Measurements from ENCODE around the gene CYB5R3.

CYB5R3 gene

DNA sequence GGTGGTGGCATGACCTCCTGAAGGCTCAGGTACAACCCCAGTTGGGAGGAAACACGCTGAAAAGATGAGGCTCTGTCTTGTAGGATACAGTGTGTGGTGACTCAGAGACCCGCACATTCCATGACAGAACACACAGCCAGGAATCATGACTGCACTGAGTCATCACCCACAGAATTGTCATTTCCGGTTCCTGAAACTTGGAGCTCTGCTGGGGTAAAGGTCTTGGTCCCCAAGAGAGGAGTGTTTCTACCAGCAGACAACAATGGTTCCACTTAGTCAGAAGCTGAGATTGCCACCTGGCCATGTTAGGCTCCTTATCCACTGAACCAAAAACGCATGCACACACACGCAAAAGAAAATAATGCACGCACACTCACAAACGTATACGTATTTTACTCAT, 31.5 kb upstream of the CYB5R3 start:
- TF ChIP-seq OSR1 (CRISPR knock-in tag; IDR thresholded peaks at IDR 0.05) = no peak
- TF ChIP-seq, protein P1, sequence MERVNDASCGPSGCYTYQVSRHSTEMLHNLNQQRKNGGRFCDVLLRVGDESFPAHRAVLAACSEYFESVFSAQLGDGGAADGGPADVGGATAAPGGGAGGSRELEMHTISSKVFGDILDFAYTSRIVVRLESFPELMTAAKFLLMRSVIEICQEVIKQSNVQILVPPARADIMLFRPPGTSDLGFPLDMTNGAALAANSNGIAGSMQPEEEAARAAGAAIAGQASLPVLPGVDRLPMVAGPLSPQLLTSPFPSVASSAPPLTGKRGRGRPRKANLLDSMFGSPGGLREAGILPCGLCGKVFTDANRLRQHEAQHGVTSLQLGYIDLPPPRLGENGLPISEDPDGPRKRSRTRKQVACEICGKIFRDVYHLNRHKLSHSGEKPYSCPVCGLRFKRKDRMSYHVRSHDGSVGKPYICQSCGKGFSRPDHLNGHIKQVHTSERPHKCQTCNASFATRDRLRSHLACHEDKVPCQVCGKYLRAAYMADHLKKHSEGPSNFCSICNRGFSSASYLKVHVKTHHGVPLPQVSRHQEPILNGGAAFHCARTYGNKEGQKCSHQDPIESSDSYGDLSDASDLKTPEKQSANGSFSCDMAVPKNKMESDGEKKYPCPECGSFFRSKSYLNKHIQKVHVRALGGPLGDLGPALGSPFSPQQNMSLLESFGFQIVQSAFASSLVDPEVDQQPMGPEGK (CRISPR knock-in tag; IDR thresholded peaks at IDR 0.05; ENCODE audit: borderline replicate concordance) = no peak
- TF ChIP-seq ISL1 (CRISPR knock-in tag; IDR thresholded peaks at IDR 0.05) = no peak
- TF ChIP-seq, protein P2, sequence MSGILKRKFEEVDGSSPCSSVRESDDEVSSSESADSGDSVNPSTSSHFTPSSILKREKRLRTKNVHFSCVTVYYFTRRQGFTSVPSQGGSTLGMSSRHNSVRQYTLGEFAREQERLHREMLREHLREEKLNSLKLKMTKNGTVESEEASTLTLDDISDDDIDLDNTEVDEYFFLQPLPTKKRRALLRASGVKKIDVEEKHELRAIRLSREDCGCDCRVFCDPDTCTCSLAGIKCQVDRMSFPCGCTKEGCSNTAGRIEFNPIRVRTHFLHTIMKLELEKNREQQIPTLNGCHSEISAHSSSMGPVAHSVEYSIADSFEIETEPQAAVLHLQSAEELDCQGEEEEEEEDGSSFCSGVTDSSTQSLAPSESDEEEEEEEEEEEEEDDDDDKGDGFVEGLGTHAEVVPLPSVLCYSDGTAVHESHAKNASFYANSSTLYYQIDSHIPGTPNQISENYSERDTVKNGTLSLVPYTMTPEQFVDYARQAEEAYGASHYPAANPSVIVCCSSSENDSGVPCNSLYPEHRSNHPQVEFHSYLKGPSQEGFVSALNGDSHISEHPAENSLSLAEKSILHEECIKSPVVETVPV (CRISPR knock-in tag; IDR thresholded peaks at IDR 0.05) = no peak
- no peak for TF ChIP-seq ARNTL (CRISPR knock-in tag; IDR thresholded peaks at IDR 0.05; ENCODE audit: borderline replicate concordance, low read depth)
- TF ChIP-seq ZNF70 (CRISPR knock-in tag; IDR thresholded peaks at IDR 0.05) = no peak
- TF ChIP-seq BACH2 (CRISPR knock-in tag; IDR thresholded peaks at IDR 0.05; ENCODE audit: borderline replicate concordance) = no peak
- TF ChIP-seq ZFP30 (CRISPR knock-in tag; IDR thresholded peaks at IDR 0.05) = no peak
- TF ChIP-seq, protein P3, sequence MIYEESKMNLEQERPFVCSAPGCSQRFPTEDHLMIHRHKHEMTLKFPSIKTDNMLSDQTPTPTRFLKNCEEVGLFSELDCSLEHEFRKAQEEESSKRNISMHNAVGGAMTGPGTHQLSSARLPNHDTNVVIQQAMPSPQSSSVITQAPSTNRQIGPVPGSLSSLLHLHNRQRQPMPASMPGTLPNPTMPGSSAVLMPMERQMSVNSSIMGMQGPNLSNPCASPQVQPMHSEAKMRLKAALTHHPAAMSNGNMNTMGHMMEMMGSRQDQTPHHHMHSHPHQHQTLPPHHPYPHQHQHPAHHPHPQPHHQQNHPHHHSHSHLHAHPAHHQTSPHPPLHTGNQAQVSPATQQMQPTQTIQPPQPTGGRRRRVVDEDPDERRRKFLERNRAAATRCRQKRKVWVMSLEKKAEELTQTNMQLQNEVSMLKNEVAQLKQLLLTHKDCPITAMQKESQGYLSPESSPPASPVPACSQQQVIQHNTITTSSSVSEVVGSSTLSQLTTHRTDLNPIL (CRISPR knock-in tag; IDR thresholded peaks at IDR 0.05; ENCODE audit: low read depth) = no peak
- TF ChIP-seq GLIS3 (CRISPR knock-in tag; IDR thresholded peaks at IDR 0.05) = no peak
- TF ChIP-seq, protein P4, sequence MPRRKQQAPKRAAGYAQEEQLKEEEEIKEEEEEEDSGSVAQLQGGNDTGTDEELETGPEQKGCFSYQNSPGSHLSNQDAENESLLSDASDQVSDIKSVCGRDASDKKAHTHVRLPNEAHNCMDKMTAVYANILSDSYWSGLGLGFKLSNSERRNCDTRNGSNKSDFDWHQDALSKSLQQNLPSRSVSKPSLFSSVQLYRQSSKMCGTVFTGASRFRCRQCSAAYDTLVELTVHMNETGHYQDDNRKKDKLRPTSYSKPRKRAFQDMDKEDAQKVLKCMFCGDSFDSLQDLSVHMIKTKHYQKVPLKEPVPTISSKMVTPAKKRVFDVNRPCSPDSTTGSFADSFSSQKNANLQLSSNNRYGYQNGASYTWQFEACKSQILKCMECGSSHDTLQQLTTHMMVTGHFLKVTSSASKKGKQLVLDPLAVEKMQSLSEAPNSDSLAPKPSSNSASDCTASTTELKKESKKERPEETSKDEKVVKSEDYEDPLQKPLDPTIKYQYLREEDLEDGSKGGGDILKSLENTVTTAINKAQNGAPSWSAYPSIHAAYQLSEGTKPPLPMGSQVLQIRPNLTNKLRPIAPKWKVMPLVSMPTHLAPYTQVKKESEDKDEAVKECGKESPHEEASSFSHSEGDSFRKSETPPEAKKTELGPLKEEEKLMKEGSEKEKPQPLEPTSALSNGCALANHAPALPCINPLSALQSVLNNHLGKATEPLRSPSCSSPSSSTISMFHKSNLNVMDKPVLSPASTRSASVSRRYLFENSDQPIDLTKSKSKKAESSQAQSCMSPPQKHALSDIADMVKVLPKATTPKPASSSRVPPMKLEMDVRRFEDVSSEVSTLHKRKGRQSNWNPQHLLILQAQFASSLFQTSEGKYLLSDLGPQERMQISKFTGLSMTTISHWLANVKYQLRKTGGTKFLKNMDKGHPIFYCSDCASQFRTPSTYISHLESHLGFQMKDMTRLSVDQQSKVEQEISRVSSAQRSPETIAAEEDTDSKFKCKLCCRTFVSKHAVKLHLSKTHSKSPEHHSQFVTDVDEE (CRISPR knock-in tag; IDR thresholded peaks at IDR 0.05) = no peak
- no peak for TF ChIP-seq CSDC2 (CRISPR knock-in tag; IDR thresholded peaks at IDR 0.05)
- no peak for TF ChIP-seq ESRRG (CRISPR knock-in tag; IDR thresholded peaks at IDR 0.05)
- TF ChIP-seq ZFP3 (CRISPR knock-in tag; IDR thresholded peaks at IDR 0.05) = no peak
- TF ChIP-seq TCF4 (CRISPR knock-in tag; IDR thresholded peaks at IDR 0.05; ENCODE audit: borderline replicate concordance) = no peak
- TF ChIP-seq, protein P5, sequence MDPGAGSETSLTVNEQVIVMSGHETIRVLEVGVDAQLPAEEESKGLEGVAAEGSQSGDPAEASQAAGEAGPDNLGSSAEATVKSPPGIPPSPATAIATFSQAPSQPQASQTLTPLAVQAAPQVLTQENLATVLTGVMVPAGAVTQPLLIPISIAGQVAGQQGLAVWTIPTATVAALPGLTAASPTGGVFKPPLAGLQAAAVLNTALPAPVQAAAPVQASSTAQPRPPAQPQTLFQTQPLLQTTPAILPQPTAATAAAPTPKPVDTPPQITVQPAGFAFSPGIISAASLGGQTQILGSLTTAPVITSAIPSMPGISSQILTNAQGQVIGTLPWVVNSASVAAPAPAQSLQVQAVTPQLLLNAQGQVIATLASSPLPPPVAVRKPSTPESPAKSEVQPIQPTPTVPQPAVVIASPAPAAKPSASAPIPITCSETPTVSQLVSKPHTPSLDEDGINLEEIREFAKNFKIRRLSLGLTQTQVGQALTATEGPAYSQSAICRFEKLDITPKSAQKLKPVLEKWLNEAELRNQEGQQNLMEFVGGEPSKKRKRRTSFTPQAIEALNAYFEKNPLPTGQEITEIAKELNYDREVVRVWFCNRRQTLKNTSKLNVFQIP (CRISPR knock-in tag; IDR thresholded peaks at IDR 0.05; ENCODE audit: borderline replicate concordance, low read depth) = no peak
- peak; percentile 73 for ATAC-seq

DNA sequence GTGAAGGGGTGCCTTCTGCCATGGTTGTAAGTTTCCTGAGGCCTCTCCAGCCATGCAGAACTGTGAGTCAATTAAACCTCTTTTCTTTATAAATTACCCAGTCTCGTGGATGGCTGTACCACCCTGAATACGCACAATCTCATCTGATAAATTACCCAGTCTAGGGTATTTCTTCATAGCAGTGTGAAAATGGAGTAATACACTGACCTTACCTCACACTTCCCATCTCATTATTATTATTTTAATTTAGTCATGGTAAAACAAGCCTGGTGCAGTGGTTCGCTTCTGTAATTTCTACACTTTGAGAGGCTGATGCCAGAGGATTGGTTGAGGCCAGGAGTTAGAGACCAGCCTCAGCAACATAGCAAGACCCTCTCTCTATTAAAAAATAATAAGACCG, 30.5 kb upstream of the CYB5R3 start:
- TF ChIP-seq CSDC2 (CRISPR knock-in tag; IDR thresholded peaks at IDR 0.05) (no peak), ZNF70 (CRISPR knock-in tag; IDR thresholded peaks at IDR 0.05) (no peak), SNAI2 (CRISPR knock-in tag; IDR thresholded peaks at IDR 0.05) (no peak), OSR1 (CRISPR knock-in tag; IDR thresholded peaks at IDR 0.05) (no peak), ARNTL (CRISPR knock-in tag; IDR thresholded peaks at IDR 0.05; ENCODE audit: borderline replicate concordance, low read depth) (no peak)
- TF ChIP-seq, protein P4 (CRISPR knock-in tag; IDR thresholded peaks at IDR 0.05) = no peak
- ATAC-seq = no peak

DNA sequence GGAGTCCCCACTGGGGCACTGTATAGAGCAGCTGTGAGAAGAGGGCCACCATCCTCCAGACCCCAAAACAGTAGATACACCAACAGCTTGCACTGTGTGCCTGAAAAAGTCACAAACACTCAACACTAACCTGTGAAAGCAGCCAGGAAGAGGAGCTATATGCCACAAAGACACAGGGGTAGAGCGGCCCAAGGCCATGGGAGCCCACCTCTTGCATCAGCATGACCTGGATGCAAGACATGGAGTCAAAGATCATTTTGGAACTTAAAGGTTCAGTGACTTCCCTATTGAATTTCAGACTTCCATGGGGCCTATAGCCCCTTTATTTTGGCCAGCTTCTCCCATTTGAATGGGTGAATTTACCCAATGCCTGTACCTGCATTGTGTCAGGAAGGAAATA, 29.7 kb upstream of the CYB5R3 start:
- ATAC-seq = no peak
- no peak for TF ChIP-seq SNAI2 (CRISPR knock-in tag; IDR thresholded peaks at IDR 0.05)
- TF ChIP-seq RARB (CRISPR knock-in tag; IDR thresholded peaks at IDR 0.05) = no peak
- TF ChIP-seq, protein P5 (CRISPR knock-in tag; IDR thresholded peaks at IDR 0.05; ENCODE audit: borderline replicate concordance, low read depth) = no peak
- TF ChIP-seq OSR1 (CRISPR knock-in tag; IDR thresholded peaks at IDR 0.05) = no peak
- TF ChIP-seq ARNTL (CRISPR knock-in tag; IDR thresholded peaks at IDR 0.05; ENCODE audit: borderline replicate concordance, low read depth) = no peak
- no peak for TF ChIP-seq BACH2 (CRISPR knock-in tag; IDR thresholded peaks at IDR 0.05; ENCODE audit: borderline replicate concordance)
- no peak for TF ChIP-seq ISL1 (CRISPR knock-in tag; IDR thresholded peaks at IDR 0.05)
- no peak for TF ChIP-seq TOX (CRISPR knock-in tag; IDR thresholded peaks at IDR 0.05; ENCODE audit: borderline replicate concordance)
- TF ChIP-seq GLIS3 (CRISPR knock-in tag; IDR thresholded peaks at IDR 0.05) = no peak
- TF ChIP-seq ZNF70 (CRISPR knock-in tag; IDR thresholded peaks at IDR 0.05) = no peak
- TF ChIP-seq PPARA (CRISPR knock-in tag; IDR thresholded peaks at IDR 0.05; ENCODE audit: borderline replicate concordance) = no peak
- TF ChIP-seq, protein P1 (CRISPR knock-in tag; IDR thresholded peaks at IDR 0.05; ENCODE audit: borderline replicate concordance) = no peak
- no peak for TF ChIP-seq ZFP30 (CRISPR knock-in tag; IDR thresholded peaks at IDR 0.05)

All from SK-N-SH treated with all-trans-retinoic acid at 6 μM for 48 hours (cell line).